Epithelial cell of proximal tubule (primary cell): ENCODE results near the gene MSMB. TPM values are rescaled to one million over a fixed set of nuclear protein-coding genes. Genes with fewer than 3 reads are reported as not detected.
"Not testable (repeated sequence)": the region's sequence is repeated elsewhere in the genome, so short reads cannot be mapped to it uniquely, and the experiment has no call there.

Experiments used
- DNase-seq: peaks from one replicate; pipeline ENCODE4 v3.0.0-alpha.2; 2011; ENCODE audit warnings: low read depth
- H3K4me3 ChIP-seq: 2 replicates; pipeline ENCODE4 v1.5.1; 2011; ENCODE audit warnings: low read depth, mild to moderate bottlenecking, low read length
- total RNA-seq: library from RNA; depleted of rRNA; stranded (reverse); fragments of >200 nt; gene quantifications from 2 replicates; pipeline ENCODE4 v1.2.3, GENCODE V29; 2015
- TF ChIP-seq, protein P1 (sequence below): conservative IDR thresholded peaks from 2 replicates; pipeline ENCODE4 v1.5.1; 2012; ENCODE audit warnings: low read depth, mild to moderate bottlenecking, low read length

The MSMB gene
- total RNA-seq, 1 donor from 2014 or later = not detected

DNA sequence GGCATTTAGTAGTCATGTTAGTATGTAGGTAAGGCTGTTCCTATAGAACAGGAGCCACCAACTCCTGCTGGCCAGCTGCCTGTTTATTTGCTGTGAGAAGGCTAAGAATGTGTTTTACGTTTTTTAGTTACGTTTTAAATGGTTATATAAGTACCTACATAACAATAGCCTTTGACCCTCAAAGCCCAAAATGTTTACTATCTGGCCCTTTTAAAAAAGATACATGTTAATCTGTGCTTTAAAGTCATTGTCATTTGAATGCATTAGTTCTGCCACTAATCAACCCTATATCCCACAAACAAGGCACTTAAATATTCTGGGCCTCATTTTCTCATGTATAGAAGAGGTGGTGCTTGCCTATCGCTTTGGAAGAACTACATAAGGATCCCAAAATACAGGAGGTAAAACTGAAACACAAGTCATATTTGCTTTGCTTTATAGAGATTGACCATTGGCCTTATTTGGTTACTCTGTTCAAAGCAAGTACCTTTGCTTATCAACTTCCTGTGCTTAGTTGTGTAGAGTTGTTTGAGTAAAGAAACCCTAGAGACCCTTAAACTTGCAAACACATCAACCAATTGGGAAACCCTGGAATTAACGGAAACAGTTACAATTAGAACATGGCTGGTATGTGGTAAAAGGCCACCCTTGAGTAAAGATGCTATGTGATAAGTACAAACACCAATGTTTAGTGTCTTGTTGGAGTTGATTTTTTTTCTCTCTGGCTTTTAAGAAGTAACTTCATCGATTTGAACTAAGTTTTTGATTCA, 47.9 kb downstream of the MSMB start:
- H3K4me3 ChIP-seq = no peak overlapping the region
- no peak for DNase-seq
- TF ChIP-seq, protein P1, sequence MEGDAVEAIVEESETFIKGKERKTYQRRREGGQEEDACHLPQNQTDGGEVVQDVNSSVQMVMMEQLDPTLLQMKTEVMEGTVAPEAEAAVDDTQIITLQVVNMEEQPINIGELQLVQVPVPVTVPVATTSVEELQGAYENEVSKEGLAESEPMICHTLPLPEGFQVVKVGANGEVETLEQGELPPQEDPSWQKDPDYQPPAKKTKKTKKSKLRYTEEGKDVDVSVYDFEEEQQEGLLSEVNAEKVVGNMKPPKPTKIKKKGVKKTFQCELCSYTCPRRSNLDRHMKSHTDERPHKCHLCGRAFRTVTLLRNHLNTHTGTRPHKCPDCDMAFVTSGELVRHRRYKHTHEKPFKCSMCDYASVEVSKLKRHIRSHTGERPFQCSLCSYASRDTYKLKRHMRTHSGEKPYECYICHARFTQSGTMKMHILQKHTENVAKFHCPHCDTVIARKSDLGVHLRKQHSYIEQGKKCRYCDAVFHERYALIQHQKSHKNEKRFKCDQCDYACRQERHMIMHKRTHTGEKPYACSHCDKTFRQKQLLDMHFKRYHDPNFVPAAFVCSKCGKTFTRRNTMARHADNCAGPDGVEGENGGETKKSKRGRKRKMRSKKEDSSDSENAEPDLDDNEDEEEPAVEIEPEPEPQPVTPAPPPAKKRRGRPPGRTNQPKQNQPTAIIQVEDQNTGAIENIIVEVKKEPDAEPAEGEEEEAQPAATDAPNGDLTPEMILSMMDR = no peak

- H3K4me3 ChIP-seq = no peak overlapping the region
- TF ChIP-seq, protein P1 = no peak
- no peak for DNase-seq
Observed at GRCh38 chr10:45997557-45997956, 48.5 kb downstream of the MSMB start.

- DNase-seq, H3K4me3 ChIP-seq: not testable (repeated sequence)
Observed at GRCh38 chr10:45985590-45985989, 60.5 kb downstream of the MSMB start.

GRCh38 chr10:45984473-45984872, 61.6 kb downstream of the MSMB start:
- H3K4me3 ChIP-seq, DNase-seq: not testable (repeated sequence)

DNA sequence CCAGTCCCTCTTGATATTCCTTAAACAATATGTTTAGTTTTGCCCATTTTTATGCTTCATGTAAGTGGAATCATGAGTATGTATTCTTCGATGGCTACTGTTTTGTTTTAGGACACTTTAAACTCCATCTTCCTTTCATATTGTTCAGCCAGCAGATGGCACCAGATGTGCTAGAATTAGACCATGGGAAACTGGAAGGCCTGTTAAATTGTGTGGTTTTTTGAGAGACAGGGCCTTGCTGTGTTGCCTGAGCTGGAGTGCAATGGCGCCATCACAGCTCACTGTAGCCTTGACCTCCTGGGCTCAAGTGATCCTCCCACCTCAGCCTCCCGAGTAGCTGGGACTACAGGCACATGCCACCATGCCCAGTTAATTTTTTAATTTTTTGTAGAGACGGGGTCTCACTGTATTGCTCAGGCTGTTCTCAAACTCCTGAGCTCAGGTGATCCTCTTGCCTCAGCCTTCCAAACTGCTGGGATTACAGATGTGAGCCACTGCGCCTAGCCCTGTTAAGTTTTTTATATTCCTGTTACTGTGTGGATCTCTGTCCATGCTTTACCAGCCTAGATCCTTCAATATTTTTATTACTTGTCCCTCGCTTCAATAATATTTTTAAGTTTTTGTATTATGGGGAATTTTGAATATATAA, 62.4 kb downstream of the MSMB start:
- not testable (repeated sequence) for DNase-seq, H3K4me3 ChIP-seq
- TF ChIP-seq, protein P1 = peak; percentile 51

Other genes with a start within 250 kb of the MSMB start
- 9.2 and 11.3 TPM in 2 replicates for gene AGAP4, start 198.8 kb downstream of the MSMB start, total RNA-seq
- gene TIMM23, start 73.8 kb downstream of the MSMB start, total RNA-seq = 98.7 and 147 TPM in 2 replicates
- 90.2 and 107 TPM in 2 replicates for gene NCOA4, start 15.6 kb downstream of the MSMB start, total RNA-seq
- gene ANTXRL, start 240.7 kb upstream of the MSMB start, total RNA-seq = not detected in 2 replicates